Endothelial cell of hepatic sinusoid (primary cell): Measurements from ENCODE around the gene SAG.
"Not testable (repeated sequence)": the region's sequence is repeated elsewhere in the genome, so short reads cannot be mapped to it uniquely, and the experiment has no call there.

Experiments
- in situ Hi-C: cut with HindIII; loops from 2 replicates; pipeline ENCODE4 v1.10.0; 2017; ENCODE audit warnings: low sequenced_read_pairs

The SAG gene

GRCh38 chr2:233328922-233329321 lies 21.3 kb downstream of the SAG start:
- in situ Hi-C loops: no loop called here

- in situ Hi-C loops: no loop called here
Measured at GRCh38 chr2:233329489-233330135, 22.0 kb downstream of the SAG start.

GRCh38 chr2:233331536-233331935 lies 23.9 kb downstream of the SAG start:
- in situ Hi-C loops: no loop called here

GRCh38 chr2:233332125-233332524 lies 24.5 kb downstream of the SAG start:
- in situ Hi-C loops: no loop called here

GRCh38 chr2:233334915-233335314 lies 27.3 kb downstream of the SAG start:
- in situ Hi-C loops: no loop called here

- in situ Hi-C loops: not testable (repeated sequence)
Measured at GRCh38 chr2:233336091-233336490, 28.5 kb downstream of the SAG start.

- in situ Hi-C loops: no loop called here
Measured at GRCh38 chr2:233336541-233336940, 28.9 kb downstream of the SAG start.

- in situ Hi-C loops: no loop called here
Measured at GRCh38 chr2:233338046-233338445, 30.4 kb downstream of the SAG start.

- in situ Hi-C loops: no loop called here
Measured at GRCh38 chr2:233338812-233339368, 31.3 kb downstream of the SAG start.

- in situ Hi-C loops: no loop called here
Measured at GRCh38 chr2:233339427-233339826, 31.8 kb downstream of the SAG start.

- in situ Hi-C loops: no loop called here
Measured at GRCh38 chr2:233341296-233341695, 33.7 kb downstream of the SAG start.

- in situ Hi-C loops: no loop called here
Measured at GRCh38 chr2:233342301-233342700, 34.7 kb downstream of the SAG start.

- in situ Hi-C loops: no loop called here
Measured at GRCh38 chr2:233343171-233343705, 35.6 kb downstream of the SAG start.

GRCh38 chr2:233346376-233346775 lies 38.8 kb downstream of the SAG start:
- in situ Hi-C loops: loop anchor here (5.0 kb wide), 3 partner anchors 41 to 91 kb away; no protein-coding TSS in a partner anchor

- in situ Hi-C loops: loop anchor here (5.0 kb wide), 3 partner anchors 40 to 90 kb away; no protein-coding TSS in a partner anchor
Measured at GRCh38 chr2:233346930-233347329, 39.3 kb downstream of the SAG start.

GRCh38 chr2:233349005-233349998 lies 41.7 kb downstream of the SAG start:
- in situ Hi-C loops: loop anchor here (5.0 kb wide), 3 partner anchors 38 to 88 kb away; no protein-coding TSS in a partner anchor

GRCh38 chr2:233350708-233351107 lies 43.1 kb downstream of the SAG start:
- in situ Hi-C loops: no loop called here

GRCh38 chr2:233351423-233351822 lies 43.8 kb downstream of the SAG start:
- in situ Hi-C loops: no loop called here

- in situ Hi-C loops: no loop called here
Measured at GRCh38 chr2:233352141-233352842, 44.7 kb downstream of the SAG start.

GRCh38 chr2:233353101-233353768 lies 45.6 kb downstream of the SAG start:
- in situ Hi-C loops: no loop called here
